HepG2 (cell line): ENCODE measurements around the gene ARHGAP26. TPM values are rescaled to one million over a fixed set of nuclear protein-coding genes. Genes with fewer than 3 reads are reported as not detected.

Source experiments
- ATAC-seq: fragments of 200-7000 bp; cut with Tn5 transposase; 3 replicates; pipeline ENCODE4 v1.9.1; 2020; ENCODE audit warnings: mild to moderate bottlenecking, moderate library complexity
- BruUV-seq: library from RNA; stranded (reverse); fragments of 400-500 nt; replicated peaks from 2 replicates; lab custom pipeline; 2021; lab: Mats Ljungman, UMichigan
- CTCF ChIA-PET: fragments of 300-600 bp; formaldehyde crosslinking; extraction: SDS; loops from one replicate; lab custom pipeline; 2021; ENCODE audit warnings: low total read pairs, inconsistent platforms, low intra/inter-chr PET ratio; lab: Yijun Ruan, JAX
- POLR2A ChIA-PET: fragments of 350-600 bp; sonication (Branson Sonifier 250); formaldehyde crosslinking; loops from one replicate; lab custom pipeline; 2020; ENCODE audit warnings: antibody characterized with exemption, inconsistent platforms; lab: Yijun Ruan, JAX
- DNase-seq: peaks from one replicate; pipeline ENCODE4 v3.0.0-alpha.2; 2015; ENCODE audit warnings: low spot score
- FAIRE-seq: peaks from 3 replicates; lab custom pipeline; 2011; peaks lifted over from hg19 to GRCh38; lab: Jason Lieb, UNC
- H2AFZ ChIP-seq: one replicate; pipeline ENCODE4 v1.6.1; 2011; ENCODE audit warnings: low read length, inconsistent platforms
- H3K27ac ChIP-seq: fragments of 300-600 bp; 3 replicates; pipeline ENCODE4 v1.8.0; 2011; ENCODE audit warnings: mixed run types, mild to moderate bottlenecking, mixed read lengths, low read length, inconsistent platforms; ENCODE audit not compliant: insufficient read depth; ENCODE audit errors: extremely low read length
- H3K27me3 ChIP-seq, 2 experiments: fragments of 200-600 bp in 1 of 2; 2 replicates in 1 of 2; 3 replicates in 1 of 2; pipeline versions ENCODE4 v1.6.0 to v1.8.0; 2011; ENCODE audit warnings: low read length in 2 of 2, mild to moderate bottlenecking in 2 of 2, moderate library complexity in 2 of 2, inconsistent platforms in 1 of 2; ENCODE audit not compliant: insufficient read depth in 2 of 2, control insufficient read depth in 1 of 2
- H3K36me3 ChIP-seq, 2 experiments: fragments of 200-600 bp in 1 of 2; replicated peaks in 1 of 2; 2 replicates in 1 of 2; 3 replicates in 1 of 2; pipeline versions ENCODE4 v1.5.1 to v1.8.0; 2011; ENCODE audit warnings: low read length in 2 of 2, inconsistent platforms in 1 of 2; ENCODE audit not compliant: insufficient read depth in 2 of 2, control insufficient read depth in 1 of 2
- H3K4me1 ChIP-seq: 2 replicates; pipeline ENCODE4 v1.5.1; 2012; ENCODE audit warnings: low read length, inconsistent platforms; ENCODE audit not compliant: insufficient read depth
- H3K4me2 ChIP-seq: 2 replicates; pipeline ENCODE4 v1.6.0; 2011; ENCODE audit warnings: low read depth, low read length, inconsistent platforms
- H3K4me3 ChIP-seq, 3 experiments: fragments of 200-600 bp in 1 of 3; sonication (generic), shearing (Covaris generic) in 1 of 3; replicated peaks in 1 of 3; 2 replicates each; pipeline ENCODE4 v1.5.1; 2011 to 2016; ENCODE audit warnings: low read length in 3 of 3, inconsistent platforms in 2 of 3, low read depth in 2 of 3, mild to moderate bottlenecking in 2 of 3, control low read depth in 1 of 3, mixed read lengths in 1 of 3; ENCODE audit not compliant: insufficient read depth in 1 of 3
- H3K79me2 ChIP-seq: one replicate; pipeline ENCODE4 v1.6.1; 2011; ENCODE audit warnings: low read length, inconsistent platforms; ENCODE audit not compliant: insufficient read depth
- H3K9ac ChIP-seq: 2 replicates; pipeline ENCODE4 v1.6.0; 2011; ENCODE audit warnings: mild to moderate bottlenecking, low read depth, low read length, inconsistent platforms; ENCODE audit not compliant: insufficient read depth
- H3K9me3 ChIP-seq: 2 replicates; pipeline ENCODE4 v1.5.1; 2012; ENCODE audit warnings: mild to moderate bottlenecking, low read length
- H4K20me1 ChIP-seq: 2 replicates; pipeline ENCODE4 v1.6.0; 2011; ENCODE audit warnings: inconsistent platforms, mild to moderate bottlenecking, low read length, moderate library complexity; ENCODE audit not compliant: insufficient read depth
- EEA1 ChIP-seq: sonication (generic); formaldehyde crosslinking; IDR thresholded peaks from 2 replicates; pipeline ENCODE4 v1.5.1; 2020; ENCODE audit warnings: mild to moderate bottlenecking, missing genetic modification reagents, borderline replicate concordance
- EED ChIP-seq: sonication (generic); formaldehyde crosslinking; IDR thresholded peaks from 2 replicates; pipeline ENCODE4 v1.5.0; 2020; ENCODE audit warnings: mild to moderate bottlenecking, missing genetic modification reagents
- ELF3 ChIP-seq: IDR thresholded peaks from 2 replicates; pipeline ENCODE4 v1.6.1; 2016; ENCODE audit warnings: missing genetic modification reagents, missing compliant biosample characterization
- FOXK2 ChIP-seq: fragments of 450-650 bp; IDR thresholded peaks from 2 replicates; pipeline ENCODE4 v1.6.1; 2016
- HMG20A ChIP-seq: IDR thresholded peaks from 2 replicates; pipeline ENCODE4 v1.6.1; 2016; ENCODE audit warnings: borderline replicate concordance
- SYNCRIP ChIP-seq: fragments of 200-400 bp; formaldehyde crosslinking; IDR thresholded peaks from 2 replicates; pipeline ENCODE4 v1.6.1; 2018; ENCODE audit warnings: mild to moderate bottlenecking, low read depth, low read length; ENCODE audit not compliant: insufficient read depth
- ZBTB21 ChIP-seq: sonication (generic); formaldehyde crosslinking; IDR thresholded peaks from 2 replicates; pipeline ENCODE4 v1.4.0; 2020; ENCODE audit warnings: missing genetic modification reagents
- ZMYM3 ChIP-seq: sonication (generic); formaldehyde crosslinking; IDR thresholded peaks from 2 replicates; pipeline ENCODE4 v1.5.1; 2020; ENCODE audit warnings: mild to moderate bottlenecking, missing genetic modification reagents
- ZNF138 ChIP-seq: sonication (generic); formaldehyde crosslinking; IDR thresholded peaks from 2 replicates; pipeline ENCODE4 v1.5.0; 2020; ENCODE audit warnings: mild to moderate bottlenecking, low read depth, missing genetic modification reagents
- ZNF431 ChIP-seq: sonication (generic); formaldehyde crosslinking; IDR thresholded peaks from 2 replicates; pipeline ENCODE4 v1.9.0; 2022; ENCODE audit warnings: missing genetic modification reagents, low read depth, mild to moderate bottlenecking, borderline replicate concordance
- ZNF549 ChIP-seq: sonication (generic); formaldehyde crosslinking; IDR thresholded peaks from 2 replicates; pipeline ENCODE4 v1.5.0; 2020; ENCODE audit warnings: missing genetic modification reagents
- ZNF570 ChIP-seq: sonication (generic); formaldehyde crosslinking; IDR thresholded peaks from 2 replicates; pipeline ENCODE4 v1.4.0; 2020; ENCODE audit warnings: mild to moderate bottlenecking, missing genetic modification reagents, borderline replicate concordance
- ZNF607 ChIP-seq: sonication (generic); formaldehyde crosslinking; IDR thresholded peaks from 2 replicates; pipeline ENCODE4 v1.5.1; 2020; ENCODE audit warnings: missing genetic modification reagents, mild to moderate bottlenecking, borderline replicate concordance
- whole genome bisulfite sequencing: methylation state at CpG from one replicate; pipeline ENCODE4 v1.1.6; 2017; ENCODE audit warnings: low lambda C conversion rate; 5-methylcytosine and 5-hydroxymethylcytosine counted together
- in situ Hi-C: cut with HindIII; loops from 2 replicates; pipeline ENCODE4 v1.10.0; 2017; ENCODE audit warnings: low pct_unique_long_range_greater_than_20kb; ENCODE audit not compliant: extremely low pct_ligation_motif_present
- intact Hi-C: fragments of 100-400 bp; cut with micrococcal nuclease; formaldehyde crosslinking; loops from one replicate; pipeline ENCODE4 v1.10.0; 2022; ENCODE audit not compliant: unreplicated experiment
- polyA plus RNA-seq, 8 experiments: library from polyadenylated mRNA; depleted of rRNA in 3 of 8; stranded (reverse) in 7 of 8; unstranded in 1 of 8; fragments of >200 nt; fragmentation: Illumina TruSeq in 4 of 8; extraction: Trizol in 4 of 8; gene quantifications; 2 replicates each; pipeline versions ENCODE4 v1.2.1 to v1.2.3, GENCODE V29; 2011 to 2016; ENCODE audit warnings: low read depth in 4 of 8, missing spikeins in 1 of 8, mixed read lengths in 1 of 8; ENCODE audit not compliant: insufficient read depth in 1 of 8
- total RNA-seq, 5 experiments: library from RNA; depleted of rRNA; stranded (reverse); fragments of >200 nt; fragmentation: Illumina TruSeq; extraction: Trizol; gene quantifications; 2 replicates each; pipeline ENCODE4 v1.2.3, GENCODE V29; 2016; ENCODE audit warnings: low read depth in 1 of 5
- TF ChIP-seq, protein P1 (sequence below): sonication (generic); formaldehyde crosslinking; IDR thresholded peaks from 2 replicates; pipeline ENCODE4 v1.5.1; 2020; ENCODE audit warnings: mild to moderate bottlenecking, missing genetic modification reagents, moderate library complexity
- TF ChIP-seq, protein P2 (sequence below): IDR thresholded peaks from 2 replicates; pipeline ENCODE4 v1.6.1; 2016; ENCODE audit warnings: low read depth
- TF ChIP-seq, protein P3 (sequence below): sonication (generic); formaldehyde crosslinking; IDR thresholded peaks from 2 replicates; pipeline ENCODE4 v1.4.0; 2020; ENCODE audit warnings: missing genetic modification reagents

Gene ARHGAP26
- total and polyA plus RNA-seq, 2 of the 13 experiments (the other 11 are each of a cell fraction or from before 2014, with no cell fraction given): 9.6 to 18.2 TPM

DNA sequence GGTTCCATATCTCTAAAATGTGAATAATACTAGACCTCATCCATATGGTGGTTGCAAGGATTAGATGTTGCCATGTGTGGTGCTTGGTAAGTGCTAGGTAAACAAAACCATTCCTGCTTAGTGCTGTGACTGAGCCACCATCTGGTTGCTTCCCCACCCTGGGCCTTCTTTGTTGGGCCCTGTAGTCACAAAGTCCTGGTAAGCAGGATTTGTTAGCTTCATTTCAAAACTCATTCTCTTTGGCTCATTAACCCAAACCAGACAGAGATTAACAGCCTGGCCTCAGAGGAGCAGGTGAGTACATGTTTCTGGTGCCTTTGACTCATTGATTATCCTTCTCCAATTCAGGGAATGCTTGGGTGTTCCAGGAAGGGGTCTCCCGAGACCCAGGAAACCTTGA lies 240.2 kb downstream of the ARHGAP26 start (continued):
- TF ChIP-seq, protein P1, sequence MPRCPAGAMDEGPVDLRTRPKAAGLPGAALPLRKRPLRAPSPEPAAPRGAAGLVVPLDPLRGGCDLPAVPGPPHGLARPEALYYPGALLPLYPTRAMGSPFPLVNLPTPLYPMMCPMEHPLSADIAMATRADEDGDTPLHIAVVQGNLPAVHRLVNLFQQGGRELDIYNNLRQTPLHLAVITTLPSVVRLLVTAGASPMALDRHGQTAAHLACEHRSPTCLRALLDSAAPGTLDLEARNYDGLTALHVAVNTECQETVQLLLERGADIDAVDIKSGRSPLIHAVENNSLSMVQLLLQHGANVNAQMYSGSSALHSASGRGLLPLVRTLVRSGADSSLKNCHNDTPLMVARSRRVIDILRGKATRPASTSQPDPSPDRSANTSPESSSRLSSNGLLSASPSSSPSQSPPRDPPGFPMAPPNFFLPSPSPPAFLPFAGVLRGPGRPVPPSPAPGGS (CRISPR knock-in tag): no peak
- TF ChIP-seq ZMYM3 (CRISPR knock-in tag): no peak

DNA sequence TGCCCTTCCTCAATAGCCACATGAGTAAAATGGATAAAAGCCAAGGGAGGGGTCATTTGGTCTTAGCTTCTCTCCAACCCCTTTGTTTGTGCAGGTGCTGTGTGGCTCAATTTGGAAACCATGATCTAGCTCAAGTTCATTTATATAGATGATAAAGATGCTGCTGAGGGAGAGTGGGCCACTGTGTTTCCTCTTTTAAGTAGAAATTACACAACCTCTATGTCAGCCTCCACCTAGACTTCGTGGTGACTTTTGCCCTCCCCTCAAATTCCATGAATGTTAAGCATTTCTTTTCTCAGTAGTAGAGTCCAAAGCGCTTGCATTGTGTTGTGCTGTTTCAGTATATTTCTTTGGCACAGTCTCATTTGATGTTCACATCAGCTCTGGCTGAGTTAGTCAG lies 241.4 kb downstream of the ARHGAP26 start:
- no peak overlapping the region for H3K9ac ChIP-seq
- intact Hi-C loops (loop anchor here (2.0 to 5.0 kb wide), 2 partner anchors 89 to 816 kb away; no protein-coding TSS in a partner anchor), in situ Hi-C loops (no loop called here)
- peaks cover 0 to 2% of the 10 kb centered on the region in 2 experiments; a peak in 1 of 5 replicates for H3K36me3 ChIP-seq
- H3K27ac ChIP-seq: peak overlapping the region; percentile 38
- CTCF ChIA-PET: no interaction called here
- no peaks in the 10 kb centered on the region for H3K9me3 ChIP-seq
- H3K27me3 ChIP-seq: no peaks in the 10 kb centered on the region
- DNase-seq (peak; percentile 92), FAIRE-seq (peak; percentile 81), ATAC-seq (peak; percentile 98)
- BruUV-seq: no TSS peak
- peaks cover 45% of the 10 kb centered on the region for H3K4me1 ChIP-seq
- H3K4me2 ChIP-seq: 0 out of 2 replicates have a peak overlapping the region, but pooled peaks have one; percentile 13
- no peaks in the 10 kb centered on the region for H4K20me1 ChIP-seq
- no peak overlapping the region for H3K4me3 ChIP-seq
- H3K79me2 ChIP-seq: no peaks in the 10 kb centered on the region
- WGBS: 6% methylated on average over 2 of the region's 2 CpGs
- no peak overlapping the region for H2AFZ ChIP-seq
- POLR2A ChIA-PET: no interaction called here
- TF ChIP-seq ZNF138 (CRISPR knock-in tag) (no peak), EED (CRISPR knock-in tag) (no peak), HMG20A (CRISPR knock-in tag) (peak; percentile 38; the same call in 1 of the 2 replicates), ZBTB21 (CRISPR knock-in tag) (no peak), ZNF570 (CRISPR knock-in tag) (no peak), ZNF607 (no peak), FOXK2 (no peak), ZNF549 (no peak), ZNF431 (CRISPR knock-in tag) (no peak), EEA1 (CRISPR knock-in tag) (no peak), ELF3 (CRISPR knock-in tag) (0 out of 2 replicates have a peak, but pooled peaks have one; percentile 27), SYNCRIP (no peak)
- TF ChIP-seq, protein P2, sequence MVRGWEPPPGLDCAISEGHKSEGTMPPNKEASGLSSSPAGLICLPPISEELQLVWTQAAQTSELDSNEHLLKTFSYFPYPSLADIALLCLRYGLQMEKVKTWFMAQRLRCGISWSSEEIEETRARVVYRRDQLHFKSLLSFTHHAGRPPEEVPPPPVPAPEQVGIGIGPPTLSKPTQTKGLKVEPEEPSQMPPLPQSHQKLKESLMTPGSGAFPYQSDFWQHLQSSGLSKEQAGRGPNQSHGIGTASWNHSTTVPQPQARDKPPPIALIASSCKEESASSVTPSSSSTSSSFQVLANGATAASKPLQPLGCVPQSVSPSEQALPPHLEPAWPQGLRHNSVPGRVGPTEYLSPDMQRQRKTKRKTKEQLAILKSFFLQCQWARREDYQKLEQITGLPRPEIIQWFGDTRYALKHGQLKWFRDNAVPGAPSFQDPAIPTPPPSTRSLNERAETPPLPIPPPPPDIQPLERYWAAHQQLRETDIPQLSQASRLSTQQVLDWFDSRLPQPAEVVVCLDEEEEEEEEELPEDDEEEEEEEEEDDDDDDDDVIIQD: peak; percentile 69
- TF ChIP-seq, protein P3, sequence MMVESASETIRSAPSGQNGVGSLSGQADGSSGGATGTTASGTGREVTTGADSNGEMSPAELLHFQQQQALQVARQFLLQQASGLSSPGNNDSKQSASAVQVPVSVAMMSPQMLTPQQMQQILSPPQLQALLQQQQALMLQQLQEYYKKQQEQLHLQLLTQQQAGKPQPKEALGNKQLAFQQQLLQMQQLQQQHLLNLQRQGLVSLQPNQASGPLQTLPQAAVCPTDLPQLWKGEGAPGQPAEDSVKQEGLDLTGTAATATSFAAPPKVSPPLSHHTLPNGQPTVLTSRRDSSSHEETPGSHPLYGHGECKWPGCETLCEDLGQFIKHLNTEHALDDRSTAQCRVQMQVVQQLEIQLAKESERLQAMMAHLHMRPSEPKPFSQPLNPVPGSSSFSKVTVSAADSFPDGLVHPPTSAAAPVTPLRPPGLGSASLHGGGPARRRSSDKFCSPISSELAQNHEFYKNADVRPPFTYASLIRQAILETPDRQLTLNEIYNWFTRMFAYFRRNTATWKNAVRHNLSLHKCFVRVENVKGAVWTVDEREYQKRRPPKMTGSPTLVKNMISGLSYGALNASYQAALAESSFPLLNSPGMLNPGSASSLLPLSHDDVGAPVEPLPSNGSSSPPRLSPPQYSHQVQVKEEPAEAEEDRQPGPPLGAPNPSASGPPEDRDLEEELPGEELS (CRISPR knock-in tag): 0 out of 2 replicates have a peak, but pooled peaks have one; percentile 28
